IMR-90 (cell line): ENCODE data around the gene ARHGAP35. TPM values are rescaled to one million over a fixed set of nuclear protein-coding genes. Genes with fewer than 3 reads are reported as not detected.

Experiments
- ATAC-seq: fragments of 200-7000 bp; cut with Tn5 transposase; 2 replicates; pipeline ENCODE4 v1.9.1; 2020; ENCODE audit warnings: low read depth, mild to moderate bottlenecking, moderate library complexity
- BruUV-seq: library from RNA; stranded (reverse); fragments of 400-500 nt; replicated peaks from 2 replicates; lab custom pipeline; 2021; lab: Mats Ljungman, UMichigan
- CTCF ChIA-PET: fragments of 300-600 bp; formaldehyde crosslinking; extraction: SDS; loops from one replicate; lab custom pipeline; 2021; ENCODE audit warnings: antibody characterized with exemption; lab: Yijun Ruan, JAX
- POLR2A ChIA-PET: fragments of 300-600 bp; sonication (Branson Sonifier 250); formaldehyde crosslinking; loops from one replicate; lab custom pipeline; 2022; ENCODE audit warnings: antibody characterized with exemption; ENCODE audit not compliant: unreplicated experiment; lab: Charles Lee
- DNase-seq: peaks from one replicate; pipeline ENCODE4 v3.0.0; 2013
- H2AFZ ChIP-seq: replicated peaks from 2 replicates; pipeline ENCODE3; 2013; ENCODE audit warnings: low read length, mild to moderate bottlenecking; ENCODE audit not compliant: poor library complexity
- H2AK5ac ChIP-seq: 2 replicates; pipeline ENCODE4 v1.6.1; 2013; ENCODE audit warnings: low read depth, low read length, inconsistent platforms
- H2AK9ac ChIP-seq: replicated peaks from 2 replicates; pipeline ENCODE3; 2013; ENCODE audit warnings: mild to moderate bottlenecking, low read depth, low read length, moderate library complexity; ENCODE audit not compliant: poor library complexity
- H2BK120ac ChIP-seq: 2 replicates; pipeline ENCODE4 v1.6.1; 2013; ENCODE audit warnings: low read depth, low read length, inconsistent platforms
- H2BK15ac ChIP-seq: 3 replicates; pipeline ENCODE4 v1.6.1; 2013; ENCODE audit warnings: low read depth, low read length, inconsistent platforms
- H2BK20ac ChIP-seq: 2 replicates; pipeline ENCODE4 v1.6.1; 2013; ENCODE audit warnings: low read depth, mild to moderate bottlenecking, inconsistent platforms, low read length, moderate library complexity
- H2BK5ac ChIP-seq: 2 replicates; pipeline ENCODE4 v1.6.1; 2013; ENCODE audit warnings: mild to moderate bottlenecking, low read depth, low read length, inconsistent platforms; ENCODE audit not compliant: poor library complexity, severe bottlenecking
- H3K14ac ChIP-seq: replicated peaks from 2 replicates; pipeline ENCODE4 v1.6.1; 2013; ENCODE audit warnings: low read depth, low read length, inconsistent platforms
- H3K18ac ChIP-seq: 2 replicates; pipeline ENCODE4 v1.6.1; 2013; ENCODE audit warnings: low read depth, low read length, control low read depth
- H3K23ac ChIP-seq: 2 replicates; pipeline ENCODE4 v1.6.1; 2013; ENCODE audit warnings: low read depth, low read length, inconsistent platforms
- H3K27ac ChIP-seq: 2 replicates; pipeline ENCODE4 v1.5.1; 2013; ENCODE audit warnings: mild to moderate bottlenecking, control low read depth, low read length; ENCODE audit not compliant: insufficient read depth
- H3K27me3 ChIP-seq: 2 replicates; pipeline ENCODE4 v1.6.1; 2013; ENCODE audit warnings: low read length; ENCODE audit not compliant: control insufficient read depth, insufficient read depth
- H3K36me3 ChIP-seq: 2 replicates; pipeline ENCODE4 v1.6.1; 2013; ENCODE audit warnings: low read length, mixed read lengths; ENCODE audit not compliant: control insufficient read depth, insufficient read depth
- H3K4ac ChIP-seq: 2 replicates; pipeline ENCODE4 v1.6.1; 2013; ENCODE audit warnings: low read depth, low read length, inconsistent platforms
- H3K4me1 ChIP-seq: 2 replicates; pipeline ENCODE4 v1.6.1; 2013; ENCODE audit warnings: low read length, mixed read lengths; ENCODE audit not compliant: control insufficient read depth, insufficient read depth
- H3K4me2 ChIP-seq: 2 replicates; pipeline ENCODE4 v1.6.1; 2013; ENCODE audit warnings: low read depth, mild to moderate bottlenecking, control low read depth, low read length, moderate library complexity
- H3K4me3 ChIP-seq: 2 replicates; pipeline ENCODE4 v1.5.1; 2013; ENCODE audit warnings: low read depth, mild to moderate bottlenecking, control low read depth, low read length, moderate library complexity; ENCODE audit not compliant: insufficient read depth
- H3K56ac ChIP-seq: 2 replicates; pipeline ENCODE4 v1.6.1; 2013; ENCODE audit warnings: low read length, inconsistent platforms; ENCODE audit not compliant: insufficient read depth; ENCODE audit errors: extremely low read depth
- H3K79me1 ChIP-seq, 2 experiments: 2 replicates each; pipeline ENCODE4 v1.6.1; 2013; ENCODE audit warnings: low read length in 2 of 2, inconsistent platforms in 1 of 2, low read depth in 1 of 2
- H3K9ac ChIP-seq: 2 replicates; pipeline ENCODE4 v1.6.1; 2013; ENCODE audit warnings: low read depth, low read length, control low read depth
- H3K9me1 ChIP-seq: 2 replicates; pipeline ENCODE4 v1.6.1; 2013; ENCODE audit warnings: low read length, inconsistent platforms; ENCODE audit not compliant: insufficient read depth
- H3K9me3 ChIP-seq: 2 replicates; pipeline ENCODE4 v1.6.1; 2013; ENCODE audit warnings: low read length; ENCODE audit not compliant: control insufficient read depth, insufficient read depth
- H4K20me1 ChIP-seq: 2 replicates; pipeline ENCODE4 v1.6.1; 2013; ENCODE audit warnings: low read length, inconsistent platforms; ENCODE audit not compliant: insufficient read depth
- H4K5ac ChIP-seq: 2 replicates; pipeline ENCODE4 v1.6.1; 2013; ENCODE audit warnings: mild to moderate bottlenecking, low read depth, low read length, control low read depth
- H4K8ac ChIP-seq, 2 experiments: 2 replicates each; pipeline ENCODE4 v1.6.1; 2013; ENCODE audit warnings: low read depth in 2 of 2, low read length in 2 of 2, control low read depth in 1 of 2, inconsistent platforms in 1 of 2
- H4K91ac ChIP-seq: 2 replicates; pipeline ENCODE4 v1.6.1; 2013; ENCODE audit warnings: low read depth, low read length, inconsistent platforms; ENCODE audit not compliant: insufficient read depth
- BHLHE40 ChIP-seq: fragments of 150-350 bp; IDR thresholded peaks from 2 replicates; pipeline ENCODE4 v1.6.1; 2016; ENCODE audit warnings: mild to moderate bottlenecking, low read depth, low read length
- CEBPB ChIP-seq: IDR thresholded peaks from 2 replicates; pipeline ENCODE4 v1.6.1; 2012; ENCODE audit warnings: low read depth, low read length, improper control_type of control experiment
- CHD1 ChIP-seq: IDR thresholded peaks from 2 replicates; pipeline ENCODE4 v1.6.1; 2012; ENCODE audit warnings: low read depth, low read length, improper control_type of control experiment
- FOS ChIP-seq: fragments of 150-350 bp; IDR thresholded peaks from 2 replicates; pipeline ENCODE4 v1.6.1; 2016; ENCODE audit warnings: low read depth, low read length
- MAZ ChIP-seq: IDR thresholded peaks from 2 replicates; pipeline ENCODE4 v1.6.1; 2012; ENCODE audit warnings: low read depth, mild to moderate bottlenecking, low read length, improper control_type of control experiment, moderate library complexity, borderline replicate concordance
- MXI1 ChIP-seq: IDR thresholded peaks from 2 replicates; pipeline ENCODE4 v1.6.1; 2012; ENCODE audit warnings: low read depth, mild to moderate bottlenecking, low read length, moderate library complexity, borderline replicate concordance
- NFE2L2 ChIP-seq: fragments of 150-350 bp; IDR thresholded peaks from 2 replicates; pipeline ENCODE4 v1.6.1; 2016; ENCODE audit warnings: low read depth, mild to moderate bottlenecking, low read length
- POLR2A ChIP-seq: IDR thresholded peaks from 2 replicates; pipeline ENCODE4 v1.6.1; 2012; ENCODE audit warnings: mild to moderate bottlenecking, low read depth, low read length
- RAD21 ChIP-seq: IDR thresholded peaks from 2 replicates; pipeline ENCODE4 v1.6.1; 2012; ENCODE audit warnings: low read length, improper control_type of control experiment
- RCOR1 ChIP-seq: IDR thresholded peaks from 2 replicates; pipeline ENCODE4 v1.6.1; 2012; ENCODE audit warnings: mild to moderate bottlenecking, low read length, improper control_type of control experiment; ENCODE audit not compliant: insufficient replicate concordance
- RFX5 ChIP-seq: IDR thresholded peaks from 2 replicates; pipeline ENCODE4 v1.8.0; 2012; ENCODE audit warnings: low read depth, mild to moderate bottlenecking, low read length, moderate library complexity
- SMC3 ChIP-seq: fragments of 150-350 bp; IDR thresholded peaks from 2 replicates; pipeline ENCODE4 v1.6.1; 2016; ENCODE audit warnings: low read depth, mild to moderate bottlenecking, antibody characterized with exemption, low read length, moderate library complexity
- WGBS, 2 experiments: methylation state at CpG; one replicate each; pipeline versions ENCODE4 v1.1.5 to v1.1.7; 2013; ENCODE audit warnings: missing lambda C conversion rate in 2 of 2; ENCODE audit not compliant: insufficient read length in 1 of 2; ENCODE audit errors: extremely low coverage in 2 of 2; 5-methylcytosine and 5-hydroxymethylcytosine counted together
- dilution Hi-C: fragments of 300-500 bp; cut with HindIII; formaldehyde crosslinking; loops from one replicate; pipeline ENCODE4 v1.14.3; 2018; ENCODE audit warnings: low sequenced_read_pairs; ENCODE audit not compliant: unreplicated experiment
- in situ Hi-C: fragments of 300-500 bp; cut with MboI; formaldehyde crosslinking; loops from 3 replicates; pipeline ENCODE4 v1.14.3; 2019; ENCODE audit warnings: low sequenced_read_pairs, inconsistent platforms, mixed read lengths
- intact Hi-C: fragments of 100-400 bp; cut with micrococcal nuclease; formaldehyde crosslinking; loops from 2 replicates; pipeline ENCODE4 v1.10.0; 2022
- polyA plus RNA-seq, 3 experiments: library from polyadenylated mRNA; depleted of rRNA; stranded (reverse); fragments of >200 nt; gene quantifications; 2 replicates each; pipeline ENCODE4 v1.2.3, GENCODE V29; 2012; ENCODE audit warnings: low replicate concordance in 1 of 3
- total RNA-seq: library from RNA; depleted of rRNA; stranded (reverse); fragments of >200 nt; gene quantifications from 2 replicates; pipeline ENCODE4 v1.2.3, GENCODE V29; 2012
- TF ChIP-seq, protein P1 (sequence below): conservative IDR thresholded peaks from 2 replicates; pipeline ENCODE4 v1.5.1; 2012; ENCODE audit warnings: mild to moderate bottlenecking, low read depth, low read length, improper control_type of control experiment
- TF ChIP-seq, protein P2 (sequence below): fragments of 150-350 bp; IDR thresholded peaks from 2 replicates; pipeline ENCODE4 v1.6.1; 2016; ENCODE audit warnings: low read depth, mild to moderate bottlenecking, low read length, moderate library complexity, borderline replicate concordance
- TF ChIP-seq, protein P3 (sequence below): fragments of 150-350 bp; IDR thresholded peaks from 2 replicates; pipeline ENCODE4 v1.6.1; 2017; ENCODE audit warnings: mild to moderate bottlenecking, antibody characterized with exemption, low read length, low read depth

The ARHGAP35 gene
- total and polyA plus RNA-seq, 2 of the 4 experiments (the other 2 are of a cell fraction) = 16.4 to 29.0 TPM

DNA sequence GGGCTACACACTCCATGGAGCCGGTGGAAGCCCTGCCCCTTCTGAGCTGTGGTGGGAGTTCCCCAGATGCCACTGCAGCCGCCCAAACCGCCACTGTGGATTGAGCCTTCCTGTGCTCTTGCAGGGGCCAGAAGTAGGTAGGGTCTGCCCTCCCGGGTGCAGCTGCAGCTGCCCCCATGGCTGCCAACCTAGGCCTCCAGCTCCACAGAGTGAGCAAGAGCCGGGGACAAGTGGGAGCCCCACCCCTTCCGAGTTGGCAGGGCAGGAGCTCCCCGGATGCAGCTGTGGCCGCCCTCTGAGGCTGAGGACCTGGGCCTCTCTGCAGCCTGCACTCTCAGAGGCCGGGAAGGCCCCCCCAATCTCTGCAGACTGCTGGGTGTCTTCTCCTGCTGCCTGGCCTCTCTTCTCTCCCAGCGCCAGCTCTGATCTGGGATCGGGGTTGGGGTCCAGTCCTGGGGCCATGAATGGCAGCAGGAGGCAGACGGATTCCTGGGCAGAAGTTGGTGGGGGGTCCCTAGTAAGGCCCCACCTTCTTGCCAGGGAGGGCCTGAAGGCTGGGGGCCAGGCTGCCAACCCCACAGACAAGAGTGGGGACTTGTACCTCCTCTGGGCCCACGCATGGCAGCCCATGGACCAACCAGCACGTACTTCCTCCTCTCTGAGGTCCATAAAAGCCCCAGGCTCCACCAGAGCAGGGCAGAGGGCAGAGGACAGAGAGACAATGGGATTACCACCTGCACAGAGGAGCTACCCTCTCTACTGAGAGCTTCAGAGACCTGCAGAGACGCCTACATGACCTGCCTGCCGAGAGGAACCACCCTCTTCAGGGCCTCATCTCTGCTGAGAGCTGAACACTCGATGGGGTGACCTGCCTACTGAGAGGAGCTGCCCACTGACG is 39.0 kb upstream of the ARHGAP35 start:
- Histone ChIP-seq H3K27me3 (no peaks in the 10 kb centered on the region), H3K27ac (no peak overlapping the region), H2AK9ac (no peak overlapping the region), H3K9me1 (no peaks in the 10 kb centered on the region), H4K5ac (no peak overlapping the region), H3K4me3 (no peak overlapping the region), H2AK5ac (no peak overlapping the region; the same call in 1 of the 2 replicates), H3K4me1 (no peaks in the 10 kb centered on the region), H2BK120ac (no peak overlapping the region), H3K36me3 (no peaks in the 10 kb centered on the region), H2BK5ac (no peak overlapping the region), H4K91ac (no peak overlapping the region), H4K20me1 (no peaks in the 10 kb centered on the region), H3K4me2 (no peak overlapping the region), H3K23ac (no peak overlapping the region), H3K79me1 (no peaks in the 10 kb centered on the region), H2BK15ac (no peak overlapping the region; the same call in 2 of the 3 replicates), H3K4ac (no peak overlapping the region), H3K9ac (no peak overlapping the region), H3K56ac (no peak overlapping the region), H4K8ac (no peak overlapping the region), H3K14ac (no peak overlapping the region), H2BK20ac (no peak overlapping the region), H3K18ac (no peak overlapping the region), H3K9me3 (no peaks in the 10 kb centered on the region), H2AFZ (peak overlapping the region; percentile 21)
- no TSS peak for BruUV-seq
- intact Hi-C loops (no loop called here), dilution Hi-C loops (no loop called here), in situ Hi-C loops (no loop called here)
- DNase-seq (no peak), ATAC-seq (no peak)
- POLR2A ChIA-PET = no interaction called here
- 76% methylated on average over 5 of the region's 18 CpGs; no CpG with 5 or more reads in 1 of the 2 experiments for whole genome bisulfite sequencing, 2 experiments
- CTCF ChIA-PET = no interaction called here
- TF ChIP-seq RFX5 (no peak), NFE2L2 (no peak), MAZ (no peak), MXI1 (no peak), CHD1 (no peak), POLR2A (no peak), BHLHE40 (no peak), RAD21 (no peak), CEBPB (no peak), FOS (no peak), SMC3 (no peak), RCOR1 (no peak)
- TF ChIP-seq, protein P1, sequence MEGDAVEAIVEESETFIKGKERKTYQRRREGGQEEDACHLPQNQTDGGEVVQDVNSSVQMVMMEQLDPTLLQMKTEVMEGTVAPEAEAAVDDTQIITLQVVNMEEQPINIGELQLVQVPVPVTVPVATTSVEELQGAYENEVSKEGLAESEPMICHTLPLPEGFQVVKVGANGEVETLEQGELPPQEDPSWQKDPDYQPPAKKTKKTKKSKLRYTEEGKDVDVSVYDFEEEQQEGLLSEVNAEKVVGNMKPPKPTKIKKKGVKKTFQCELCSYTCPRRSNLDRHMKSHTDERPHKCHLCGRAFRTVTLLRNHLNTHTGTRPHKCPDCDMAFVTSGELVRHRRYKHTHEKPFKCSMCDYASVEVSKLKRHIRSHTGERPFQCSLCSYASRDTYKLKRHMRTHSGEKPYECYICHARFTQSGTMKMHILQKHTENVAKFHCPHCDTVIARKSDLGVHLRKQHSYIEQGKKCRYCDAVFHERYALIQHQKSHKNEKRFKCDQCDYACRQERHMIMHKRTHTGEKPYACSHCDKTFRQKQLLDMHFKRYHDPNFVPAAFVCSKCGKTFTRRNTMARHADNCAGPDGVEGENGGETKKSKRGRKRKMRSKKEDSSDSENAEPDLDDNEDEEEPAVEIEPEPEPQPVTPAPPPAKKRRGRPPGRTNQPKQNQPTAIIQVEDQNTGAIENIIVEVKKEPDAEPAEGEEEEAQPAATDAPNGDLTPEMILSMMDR = no peak
- TF ChIP-seq, protein P2, sequence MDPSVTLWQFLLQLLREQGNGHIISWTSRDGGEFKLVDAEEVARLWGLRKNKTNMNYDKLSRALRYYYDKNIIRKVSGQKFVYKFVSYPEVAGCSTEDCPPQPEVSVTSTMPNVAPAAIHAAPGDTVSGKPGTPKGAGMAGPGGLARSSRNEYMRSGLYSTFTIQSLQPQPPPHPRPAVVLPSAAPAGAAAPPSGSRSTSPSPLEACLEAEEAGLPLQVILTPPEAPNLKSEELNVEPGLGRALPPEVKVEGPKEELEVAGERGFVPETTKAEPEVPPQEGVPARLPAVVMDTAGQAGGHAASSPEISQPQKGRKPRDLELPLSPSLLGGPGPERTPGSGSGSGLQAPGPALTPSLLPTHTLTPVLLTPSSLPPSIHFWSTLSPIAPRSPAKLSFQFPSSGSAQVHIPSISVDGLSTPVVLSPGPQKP = no peak
- TF ChIP-seq, protein P3, sequence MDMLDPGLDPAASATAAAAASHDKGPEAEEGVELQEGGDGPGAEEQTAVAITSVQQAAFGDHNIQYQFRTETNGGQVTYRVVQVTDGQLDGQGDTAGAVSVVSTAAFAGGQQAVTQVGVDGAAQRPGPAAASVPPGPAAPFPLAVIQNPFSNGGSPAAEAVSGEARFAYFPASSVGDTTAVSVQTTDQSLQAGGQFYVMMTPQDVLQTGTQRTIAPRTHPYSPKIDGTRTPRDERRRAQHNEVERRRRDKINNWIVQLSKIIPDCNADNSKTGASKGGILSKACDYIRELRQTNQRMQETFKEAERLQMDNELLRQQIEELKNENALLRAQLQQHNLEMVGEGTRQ = no peak
